Left ventricle myocardium inferior (tissue), 1 donor: ENCODE results near the gene GGN. TPM values are rescaled to one million over a fixed set of nuclear protein-coding genes. Genes with fewer than 3 reads are reported as not detected.

Experiments
- DNase-seq: peaks from one replicate; pipeline ENCODE4 v3.0.0-alpha.2; 2020
- H3K27ac ChIP-seq: fragments of 200-600 bp; replicated peaks from 2 replicates; pipeline ENCODE4 v1.8.0; 2021
- H3K27me3 ChIP-seq: fragments of 200-600 bp; 2 replicates; pipeline ENCODE4 v1.8.0; 2021; ENCODE audit warnings: low read depth
- H3K36me3 ChIP-seq: fragments of 200-600 bp; 2 replicates; pipeline ENCODE4 v1.8.0; 2021
- H3K4me1 ChIP-seq: fragments of 200-600 bp; 2 replicates; pipeline ENCODE4 v1.8.0; 2021
- H3K4me3 ChIP-seq: fragments of 200-600 bp; 2 replicates; pipeline ENCODE4 v1.8.0; 2021; ENCODE audit warnings: mild to moderate bottlenecking, moderate library complexity
- H3K9me3 ChIP-seq: fragments of 200-600 bp; replicated peaks from 2 replicates; pipeline ENCODE4 v1.8.0; 2021
- intact Hi-C: fragments of 100-400 bp; cut with micrococcal nuclease; formaldehyde crosslinking; loops from one replicate; pipeline ENCODE4 v1.11.0; 2022
- total RNA-seq: library from RNA; stranded (reverse); fragmentation: NEBNext Ultra II Directional; extraction: Animal tissue kit (Norgen Biotek cat#: 25700); gene quantifications from one replicate; pipeline ENCODE4 v1.2.1, GENCODE V29; 2021
- TF ChIP-seq, protein P1 (sequence below): fragments of 200-600 bp; IDR thresholded peaks from 2 replicates; pipeline ENCODE4 v1.8.0; 2021; ENCODE audit warnings: antibody characterized with exemption, mild to moderate bottlenecking, borderline replicate concordance
- donor health status: DM: no; HTN: yes; CAD: no; lungs with severe emphysema.

Gene GGN
- total RNA-seq, 1 donor from 2014 or later = not detected

- H3K27ac ChIP-seq = no peak overlapping the region
- DNase-seq = no peak
- H3K36me3 ChIP-seq = peaks cover 10% of the 10 kb centered on the region
- intact Hi-C loops = loop anchor here (10.0 kb wide), 1 partner anchor 234 kb away; no protein-coding TSS in a partner anchor
- H3K9me3 ChIP-seq = no peaks in the 10 kb centered on the region
- TF ChIP-seq, protein P1, sequence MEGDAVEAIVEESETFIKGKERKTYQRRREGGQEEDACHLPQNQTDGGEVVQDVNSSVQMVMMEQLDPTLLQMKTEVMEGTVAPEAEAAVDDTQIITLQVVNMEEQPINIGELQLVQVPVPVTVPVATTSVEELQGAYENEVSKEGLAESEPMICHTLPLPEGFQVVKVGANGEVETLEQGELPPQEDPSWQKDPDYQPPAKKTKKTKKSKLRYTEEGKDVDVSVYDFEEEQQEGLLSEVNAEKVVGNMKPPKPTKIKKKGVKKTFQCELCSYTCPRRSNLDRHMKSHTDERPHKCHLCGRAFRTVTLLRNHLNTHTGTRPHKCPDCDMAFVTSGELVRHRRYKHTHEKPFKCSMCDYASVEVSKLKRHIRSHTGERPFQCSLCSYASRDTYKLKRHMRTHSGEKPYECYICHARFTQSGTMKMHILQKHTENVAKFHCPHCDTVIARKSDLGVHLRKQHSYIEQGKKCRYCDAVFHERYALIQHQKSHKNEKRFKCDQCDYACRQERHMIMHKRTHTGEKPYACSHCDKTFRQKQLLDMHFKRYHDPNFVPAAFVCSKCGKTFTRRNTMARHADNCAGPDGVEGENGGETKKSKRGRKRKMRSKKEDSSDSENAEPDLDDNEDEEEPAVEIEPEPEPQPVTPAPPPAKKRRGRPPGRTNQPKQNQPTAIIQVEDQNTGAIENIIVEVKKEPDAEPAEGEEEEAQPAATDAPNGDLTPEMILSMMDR = no peak
- H3K4me3 ChIP-seq = no peak overlapping the region
- peaks cover 55% of the 10 kb centered on the region for H3K27me3 ChIP-seq
- H3K4me1 ChIP-seq = peaks cover 18% of the 10 kb centered on the region
Measured at GRCh38 chr19:38401148-38401547, 13.3 kb upstream of the GGN start.

GRCh38 chr19:38400361-38400760 is 12.5 kb upstream of the GGN start:
- Histone ChIP-seq H3K27ac (no peak overlapping the region), H3K4me1 (peaks cover 18% of the 10 kb centered on the region), H3K36me3 (peaks cover 7% of the 10 kb centered on the region), H3K9me3 (no peaks in the 10 kb centered on the region), H3K27me3 (peaks cover 63% of the 10 kb centered on the region), H3K4me3 (no peak overlapping the region)
- intact Hi-C loops = loop anchor here (10.0 kb wide), 1 partner anchor 234 kb away; no protein-coding TSS in a partner anchor
- no peak for DNase-seq
- TF ChIP-seq, protein P1 = no peak

DNA sequence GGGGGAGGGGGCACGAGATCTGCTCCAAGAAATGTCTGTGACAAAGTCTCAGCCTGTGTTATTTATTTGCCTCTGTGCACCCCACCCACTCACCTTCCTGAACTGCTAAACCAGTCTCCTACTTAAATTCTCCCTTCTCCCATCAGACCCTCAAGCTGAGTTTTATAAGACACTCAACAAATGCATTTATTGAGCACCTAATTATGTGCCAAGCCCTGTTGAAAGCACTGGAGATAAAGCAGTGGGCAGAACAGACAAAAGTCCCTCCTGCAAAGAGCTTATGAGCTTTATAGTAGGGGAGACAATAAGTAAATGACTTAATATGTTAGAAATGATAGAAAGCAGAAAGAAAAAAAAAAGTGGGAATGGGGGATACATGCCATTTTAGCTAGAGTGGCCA is 11.7 kb upstream of the GGN start:
- Histone ChIP-seq H3K27ac (no peak overlapping the region), H3K36me3 (no peaks in the 10 kb centered on the region), H3K4me3 (no peak overlapping the region), H3K9me3 (no peaks in the 10 kb centered on the region), H3K27me3 (peaks cover 72% of the 10 kb centered on the region), H3K4me1 (peaks cover 20% of the 10 kb centered on the region)
- intact Hi-C loops = no loop called here
- TF ChIP-seq, protein P1 = no peak
- no peak for DNase-seq

- no peak overlapping the region for H3K27ac ChIP-seq
- H3K36me3 ChIP-seq = no peaks in the 10 kb centered on the region
- DNase-seq = no peak
- TF ChIP-seq, protein P1 = no peak
- H3K4me3 ChIP-seq = no peak overlapping the region
- intact Hi-C loops = no loop called here
- peaks cover 76% of the 10 kb centered on the region for H3K27me3 ChIP-seq
- peaks cover 19% of the 10 kb centered on the region for H3K4me1 ChIP-seq
- H3K9me3 ChIP-seq = no peaks in the 10 kb centered on the region
Measured at GRCh38 chr19:38399081-38399480, 11.2 kb upstream of the GGN start.

DNA sequence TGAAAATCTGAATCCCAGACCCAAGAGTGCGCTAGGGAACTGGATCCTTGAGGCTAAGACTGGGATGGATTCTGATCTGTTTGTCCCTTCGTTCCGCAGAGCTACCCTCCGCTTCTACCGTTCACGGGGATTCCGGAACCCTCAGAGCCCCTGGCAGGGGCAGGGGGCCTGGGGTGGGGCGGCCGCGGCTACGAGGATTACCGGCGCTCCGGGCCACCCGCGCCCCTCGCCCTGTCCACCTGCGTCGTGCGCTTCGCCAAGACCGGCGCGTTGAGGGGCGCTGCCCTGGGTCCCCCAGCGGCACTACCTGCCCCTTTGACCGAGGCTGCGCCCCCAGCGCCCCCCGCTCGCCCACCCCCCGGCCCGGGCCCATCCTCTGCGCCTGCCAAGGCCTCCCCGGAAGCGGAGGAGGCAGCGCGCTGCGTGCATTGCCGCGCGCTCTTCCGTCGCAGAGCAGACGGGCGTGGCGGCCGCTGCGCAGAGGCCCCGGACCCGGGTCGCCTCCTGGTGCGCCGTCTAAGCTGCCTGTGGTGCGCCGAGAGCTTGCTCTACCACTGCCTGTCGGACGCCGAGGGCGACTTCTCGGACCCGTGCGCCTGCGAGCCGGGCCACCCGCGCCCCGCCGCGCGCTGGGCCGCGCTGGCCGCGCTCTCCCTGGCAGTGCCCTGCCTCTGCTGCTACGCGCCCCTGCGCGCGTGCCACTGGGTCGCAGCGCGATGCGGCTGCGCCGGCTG is 7.7 kb upstream of the GGN start:
- DNase-seq = no peak
- H3K27me3 ChIP-seq = peaks cover 72% of the 10 kb centered on the region
- H3K4me1 ChIP-seq = peaks cover 4% of the 10 kb centered on the region
- peak overlapping the region; percentile 17 for H3K4me3 ChIP-seq
- TF ChIP-seq, protein P1 = no peak
- no peaks in the 10 kb centered on the region for H3K9me3 ChIP-seq
- no peaks in the 10 kb centered on the region for H3K36me3 ChIP-seq
- intact Hi-C loops = no loop called here
- H3K27ac ChIP-seq = no peak overlapping the region
